HEK293 (cell line): ENCODE data around the gene PRKCA.

Experiments used
- CTCF ChIA-PET: fragments of 350-600 bp; formaldehyde crosslinking; extraction: SDS; loops from one replicate; lab custom pipeline; 2021; ENCODE audit warnings: antibody characterized with exemption; lab: Yijun Ruan, JAX
- POLR2A ChIA-PET: fragments of 300-600 bp; formaldehyde crosslinking; extraction: SDS; loops from one replicate; lab custom pipeline; 2020; ENCODE audit warnings: antibody characterized with exemption, inconsistent platforms; lab: Yijun Ruan, JAX
- H3K27ac ChIP-seq: fragments of 200-500 bp; sonication (Bioruptor generic); 2 replicates; pipeline ENCODE4 v1.5.1; 2014; ENCODE audit warnings: low read depth, low read length, control low read depth, inconsistent platforms; ENCODE audit errors: extremely low read depth
- H3K36me3 ChIP-seq, 2 experiments: fragments of 200-500 bp in 1 of 2; sonication (Bioruptor generic) in 1 of 2; 1 replicate in 1 of 2; 2 replicates in 1 of 2; pipeline ENCODE4 v1.5.1; 2014 to 2017; ENCODE audit warnings: inconsistent platforms in 2 of 2, low read length in 2 of 2; ENCODE audit not compliant: control insufficient read depth in 2 of 2, insufficient read depth in 1 of 2
- H3K4me1 ChIP-seq: fragments of 200-500 bp; sonication (Bioruptor generic); 2 replicates; pipeline ENCODE4 v1.5.1; 2014; ENCODE audit warnings: mild to moderate bottlenecking, low read length, inconsistent platforms; ENCODE audit not compliant: control insufficient read depth, insufficient read depth
- H3K4me3 ChIP-seq: 2 replicates; pipeline ENCODE4 v1.5.1; 2011; ENCODE audit warnings: low read depth, mild to moderate bottlenecking, control low read depth, low read length, moderate library complexity
- H3K9me3 ChIP-seq: fragments of 200-500 bp; sonication (Bioruptor generic); 2 replicates; pipeline ENCODE4 v1.5.1; 2014; ENCODE audit warnings: low read depth, low read length, inconsistent platforms; ENCODE audit not compliant: control insufficient read depth, insufficient read depth
- BCL11A ChIP-seq: fragments of 450-650 bp; formaldehyde crosslinking; IDR thresholded peaks from 2 replicates; pipeline ENCODE4 v1.5.1; 2016; ENCODE audit warnings: low read depth, missing biosample characterization, missing genetic modification characterization
- GFI1B ChIP-seq: fragments of 450-650 bp; formaldehyde crosslinking; IDR thresholded peaks from 2 replicates; pipeline ENCODE4 v1.5.1; 2016; ENCODE audit warnings: missing biosample characterization, missing genetic modification characterization
- GLIS1 ChIP-seq: fragments of 450-650 bp; formaldehyde crosslinking; IDR thresholded peaks from 2 replicates; pipeline ENCODE4 v1.5.1; 2016; ENCODE audit warnings: missing biosample characterization, missing genetic modification characterization
- KLF1 ChIP-seq: fragments of 450-650 bp; formaldehyde crosslinking; IDR thresholded peaks from 2 replicates; pipeline ENCODE4 v1.5.1; 2016; ENCODE audit warnings: missing biosample characterization, missing genetic modification characterization
- MYNN ChIP-seq: fragments of 450-650 bp; formaldehyde crosslinking; IDR thresholded peaks from 2 replicates; pipeline ENCODE4 v1.5.1; 2016; ENCODE audit warnings: missing biosample characterization, missing genetic modification characterization, borderline replicate concordance
- SALL2 ChIP-seq: fragments of 450-650 bp; formaldehyde crosslinking; IDR thresholded peaks from 2 replicates; pipeline ENCODE4 v1.5.0; 2017; ENCODE audit warnings: missing biosample characterization, mild to moderate bottlenecking, missing genetic modification characterization, borderline replicate concordance
- YY1 ChIP-seq: fragments of 450-650 bp; formaldehyde crosslinking; IDR thresholded peaks from 2 replicates; pipeline ENCODE4 v1.5.1; 2018; ENCODE audit warnings: missing biosample characterization, missing genetic modification characterization
- ZFP3 ChIP-seq: fragments of 450-650 bp; formaldehyde crosslinking; IDR thresholded peaks from 2 replicates; pipeline ENCODE4 v1.5.1; 2016; ENCODE audit warnings: low read depth, missing biosample characterization, missing genetic modification characterization
- ZNF112 ChIP-seq: fragments of 450-650 bp; formaldehyde crosslinking; IDR thresholded peaks from 2 replicates; pipeline ENCODE4 v1.5.0; 2017; ENCODE audit warnings: missing biosample characterization, missing genetic modification characterization
- ZNF121 ChIP-seq: fragments of 450-650 bp; formaldehyde crosslinking; IDR thresholded peaks from 2 replicates; pipeline ENCODE4 v1.5.1; 2016; ENCODE audit warnings: missing biosample characterization, missing genetic modification characterization
- ZNF138 ChIP-seq: fragments of 450-650 bp; formaldehyde crosslinking; IDR thresholded peaks from 2 replicates; pipeline ENCODE4 v1.5.1; 2016; ENCODE audit warnings: missing biosample characterization, missing genetic modification characterization, borderline replicate concordance
- ZNF146 ChIP-seq: fragments of 450-650 bp; formaldehyde crosslinking; IDR thresholded peaks from 2 replicates; pipeline ENCODE4 v1.5.1; 2016; ENCODE audit warnings: missing biosample characterization, missing genetic modification characterization
- ZNF2 ChIP-seq: fragments of 450-650 bp; formaldehyde crosslinking; IDR thresholded peaks from 2 replicates; pipeline ENCODE4 v1.5.1; 2016; ENCODE audit warnings: missing biosample characterization, missing genetic modification characterization
- ZNF23 ChIP-seq: fragments of 450-650 bp; formaldehyde crosslinking; IDR thresholded peaks from 2 replicates; pipeline ENCODE4 v1.5.1; 2016; ENCODE audit warnings: missing biosample characterization, missing genetic modification characterization, borderline replicate concordance
- ZNF350 ChIP-seq: fragments of 450-650 bp; formaldehyde crosslinking; IDR thresholded peaks from 2 replicates; pipeline ENCODE4 v1.5.0; 2017; ENCODE audit warnings: missing biosample characterization, mild to moderate bottlenecking, missing genetic modification characterization
- ZNF37A ChIP-seq: fragments of 450-650 bp; IDR thresholded peaks from 2 replicates; pipeline ENCODE4 v1.5.1; 2018; ENCODE audit warnings: missing biosample characterization, missing genetic modification characterization
- ZNF394 ChIP-seq: fragments of 450-650 bp; formaldehyde crosslinking; IDR thresholded peaks from 2 replicates; pipeline ENCODE4 v1.5.1; 2016; ENCODE audit warnings: missing biosample characterization, missing genetic modification characterization, mild to moderate bottlenecking, moderate library complexity, borderline replicate concordance
- ZNF560 ChIP-seq: fragments of 450-650 bp; formaldehyde crosslinking; IDR thresholded peaks from 2 replicates; pipeline ENCODE4 v1.5.1; 2017; ENCODE audit warnings: missing biosample characterization, missing genetic modification characterization, borderline replicate concordance
- ZNF571 ChIP-seq: fragments of 450-650 bp; formaldehyde crosslinking; IDR thresholded peaks from 2 replicates; pipeline ENCODE4 v1.5.0; 2017; ENCODE audit warnings: missing biosample characterization, missing genetic modification characterization
- ZNF664 ChIP-seq: fragments of 450-650 bp; formaldehyde crosslinking; IDR thresholded peaks from 2 replicates; pipeline ENCODE4 v1.5.1; 2016; ENCODE audit warnings: missing biosample characterization, missing genetic modification characterization
- ZNF701 ChIP-seq: fragments of 450-650 bp; formaldehyde crosslinking; IDR thresholded peaks from 2 replicates; pipeline ENCODE4 v1.5.1; 2016; ENCODE audit warnings: missing biosample characterization, missing genetic modification characterization
- TF ChIP-seq, protein P1 (sequence below): fragments of 450-650 bp; IDR thresholded peaks from 2 replicates; pipeline ENCODE4 v1.5.1; 2018; ENCODE audit warnings: missing biosample characterization, missing genetic modification characterization
- TF ChIP-seq, protein P2 (sequence below): fragments of 450-650 bp; formaldehyde crosslinking; IDR thresholded peaks from 2 replicates; pipeline ENCODE4 v1.5.1; 2016; ENCODE audit warnings: missing biosample characterization, missing genetic modification characterization

The PRKCA gene

DNA sequence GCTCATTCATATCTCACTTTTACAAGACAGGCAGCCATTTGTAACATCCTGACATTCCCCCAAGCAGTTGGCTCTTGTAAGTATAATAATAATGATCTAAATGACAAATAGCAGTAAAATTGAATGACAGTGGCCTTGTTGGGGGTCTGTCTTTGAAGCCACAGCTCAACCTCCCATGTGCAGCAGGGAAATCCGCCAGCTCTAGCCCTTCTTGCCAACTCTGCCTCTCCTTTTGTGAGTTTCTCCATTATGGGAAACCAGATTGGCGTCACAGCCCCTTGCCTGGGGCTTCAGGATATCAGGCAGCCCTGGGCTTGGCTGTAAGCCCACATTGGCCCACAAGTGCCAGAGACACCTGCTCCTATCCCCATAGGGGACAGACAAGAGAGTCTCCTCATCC lies 462.1 kb downstream of the PRKCA start:
- H3K27ac ChIP-seq = no peak overlapping the region
- H3K4me3 ChIP-seq = no peak overlapping the region
- H3K9me3 ChIP-seq = no peaks in the 10 kb centered on the region; the same call in 1 of the 2 replicates
- no peaks in the 10 kb centered on the region for H3K36me3 ChIP-seq
- CTCF ChIA-PET = no interaction called here
- POLR2A ChIA-PET = no interaction called here
- TF ChIP-seq ZNF138 (tag by site-specific recombination) (no peak), GLIS1 (tag by site-specific recombination) (peak; percentile 70)
- no peaks in the 10 kb centered on the region for H3K4me1 ChIP-seq

DNA sequence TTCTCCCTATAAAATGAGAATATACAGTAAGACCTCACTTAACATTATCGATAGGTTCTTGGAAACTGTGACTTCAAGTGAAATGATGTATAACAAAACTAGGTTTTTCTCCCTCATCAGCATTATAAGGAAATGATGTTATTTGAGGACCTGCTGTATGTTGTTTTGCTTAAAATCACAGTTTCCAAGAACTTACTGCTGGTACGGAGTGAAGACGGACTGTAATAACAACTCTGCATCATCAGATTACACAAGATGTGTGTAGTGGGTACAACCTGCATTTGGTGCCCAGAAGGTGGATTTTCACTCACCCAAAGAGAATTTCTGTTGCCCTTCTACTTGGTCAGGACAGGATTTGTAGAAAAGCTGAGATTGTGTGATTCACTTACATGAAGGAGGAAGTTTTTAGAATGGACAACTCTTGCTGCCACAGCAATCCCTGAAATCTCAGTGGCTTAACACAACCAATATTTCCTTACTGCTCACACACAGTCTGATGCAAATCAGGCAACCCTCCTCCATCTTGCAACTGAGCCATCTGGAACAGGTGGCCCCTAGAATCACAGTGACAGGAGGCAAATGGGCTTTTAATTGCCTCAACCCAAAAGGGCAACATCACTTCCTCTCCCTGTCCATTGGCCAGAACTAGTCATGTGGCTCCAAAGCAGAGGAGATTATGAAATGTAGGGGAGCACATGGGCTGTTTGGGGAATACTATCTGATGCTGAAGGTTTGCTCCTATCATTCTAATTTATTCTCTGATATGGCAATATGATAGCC lies 464.9 kb downstream of the PRKCA start:
- Histone ChIP-seq H3K9me3 (no peaks in the 10 kb centered on the region), H3K4me3 (no peak overlapping the region), H3K4me1 (no peaks in the 10 kb centered on the region), H3K27ac (no peak overlapping the region), H3K36me3 (no peaks in the 10 kb centered on the region; a peak in 1 of 3 replicates)
- ChIA-PET CTCF (interaction anchor here (0.7 to 2.0 kb wide), 2 partner anchors 40 to 1914 kb away, joined by 3 to 8 read pairs; no protein-coding TSS in a partner anchor), POLR2A (no interaction called here)
- TF ChIP-seq ZNF664 (tag by site-specific recombination) (0 out of 2 replicates have a peak, but pooled peaks have one; percentile 8), MYNN (tag by site-specific recombination) (no peak)

DNA sequence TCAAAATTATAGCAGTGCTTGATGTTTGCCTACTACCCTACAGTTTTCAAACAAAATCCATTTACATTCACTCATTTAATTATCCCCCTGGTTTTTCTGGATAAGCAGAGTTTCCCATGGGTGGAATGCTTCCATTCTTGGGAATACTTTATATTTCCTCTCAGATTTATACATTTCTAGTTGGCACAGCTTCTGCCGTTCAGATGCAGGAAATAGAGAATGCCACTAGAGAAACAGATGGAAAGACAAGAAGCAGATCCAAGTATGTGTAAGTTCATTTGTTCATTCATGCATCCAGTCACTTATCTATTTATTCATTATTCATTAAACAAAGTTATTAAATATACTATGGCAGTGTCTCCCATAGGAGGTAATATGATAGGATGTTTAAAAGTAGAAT lies 467.5 kb downstream of the PRKCA start:
- TF ChIP-seq ZNF701 (no peak), BCL11A (tag by site-specific recombination) (no peak), ZNF112 (tag by site-specific recombination) (no peak)
- TF ChIP-seq, all 188 proteins: peak for 0
- H3K4me1 ChIP-seq = no peaks in the 10 kb centered on the region
- H3K9me3 ChIP-seq = no peaks in the 10 kb centered on the region
- no peak overlapping the region for H3K27ac ChIP-seq
- ChIA-PET CTCF (interaction anchor here (0.6 to 2.0 kb wide), 2 partner anchors 42 to 133 kb away, joined by 6 to 8 read pairs; no protein-coding TSS in a partner anchor), POLR2A (no interaction called here)
- H3K4me3 ChIP-seq = no peak overlapping the region
- H3K36me3 ChIP-seq = peaks cover 0 to 4% of the 10 kb centered on the region in 2 experiments; a peak in 2 of 3 replicates

DNA sequence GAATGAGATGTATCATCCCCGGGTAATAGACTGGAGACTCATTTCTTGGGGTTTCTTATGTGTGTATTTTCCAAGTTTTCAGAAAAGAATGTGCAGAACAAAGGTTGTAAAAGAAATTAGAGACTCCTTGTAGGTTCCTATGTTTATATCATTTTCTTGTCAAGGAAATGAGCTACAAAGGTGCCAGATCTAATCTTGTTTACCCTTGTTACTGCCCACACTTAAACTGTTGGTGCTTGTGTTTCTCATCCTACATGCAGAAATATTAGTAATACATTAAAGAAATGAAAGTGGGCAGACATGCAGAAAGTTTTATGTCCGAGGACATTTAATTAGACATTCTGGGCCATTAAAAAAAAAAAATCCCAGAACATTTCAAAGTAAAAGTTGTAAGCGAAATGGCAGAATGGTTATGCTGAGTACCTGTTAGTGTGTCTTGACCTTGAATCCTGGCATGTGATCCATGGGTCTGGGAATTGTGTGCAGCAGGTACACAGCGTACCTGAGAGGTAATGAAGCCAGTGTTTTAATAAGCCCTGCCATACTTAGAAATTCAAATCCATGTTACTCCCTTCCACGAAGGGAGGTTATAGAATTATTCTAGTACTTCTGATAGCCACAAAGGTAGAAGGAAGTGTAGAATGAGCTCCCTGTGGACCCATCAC lies 469.9 kb downstream of the PRKCA start:
- peaks cover 0 to 4% of the 10 kb centered on the region in 2 experiments; a peak in 2 of 3 replicates for H3K36me3 ChIP-seq
- ChIA-PET POLR2A (no interaction called here), CTCF (interaction anchor here (0.6 kb wide), 1 partner anchor 52 kb away, joined by 4 read pairs; no protein-coding TSS in a partner anchor)

DNA sequence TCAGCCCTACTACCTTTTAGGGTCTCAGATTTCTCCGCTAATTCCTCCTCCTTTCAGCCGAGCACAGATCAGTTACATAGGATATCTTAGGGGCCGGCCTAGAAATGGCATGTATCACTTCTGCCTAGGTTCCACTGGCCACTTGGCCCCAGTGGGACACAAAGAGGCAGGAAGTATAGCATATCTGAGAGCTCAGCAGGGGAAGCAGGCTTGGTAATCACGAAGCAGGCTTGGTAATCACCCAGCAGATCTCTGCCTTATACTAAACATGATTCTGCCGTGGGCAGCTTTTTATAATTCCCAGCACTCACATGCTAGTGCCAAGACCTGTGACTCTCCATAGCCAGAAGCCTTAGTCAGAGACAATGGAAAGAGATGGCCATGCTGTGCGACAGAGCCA lies 472.9 kb downstream of the PRKCA start:
- no peak for TF ChIP-seq ZNF350
- no peak for TF ChIP-seq ZNF121 (tag by site-specific recombination)
- TF ChIP-seq, protein P1, sequence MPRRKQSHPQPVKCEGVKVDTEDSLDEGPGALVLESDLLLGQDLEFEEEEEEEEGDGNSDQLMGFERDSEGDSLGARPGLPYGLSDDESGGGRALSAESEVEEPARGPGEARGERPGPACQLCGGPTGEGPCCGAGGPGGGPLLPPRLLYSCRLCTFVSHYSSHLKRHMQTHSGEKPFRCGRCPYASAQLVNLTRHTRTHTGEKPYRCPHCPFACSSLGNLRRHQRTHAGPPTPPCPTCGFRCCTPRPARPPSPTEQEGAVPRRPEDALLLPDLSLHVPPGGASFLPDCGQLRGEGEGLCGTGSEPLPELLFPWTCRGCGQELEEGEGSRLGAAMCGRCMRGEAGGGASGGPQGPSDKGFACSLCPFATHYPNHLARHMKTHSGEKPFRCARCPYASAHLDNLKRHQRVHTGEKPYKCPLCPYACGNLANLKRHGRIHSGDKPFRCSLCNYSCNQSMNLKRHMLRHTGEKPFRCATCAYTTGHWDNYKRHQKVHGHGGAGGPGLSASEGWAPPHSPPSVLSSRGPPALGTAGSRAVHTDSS (tag by site-specific recombination) = no peak
- no peak for TF ChIP-seq ZNF560 (tag by site-specific recombination)
- TF ChIP-seq, protein P2, sequence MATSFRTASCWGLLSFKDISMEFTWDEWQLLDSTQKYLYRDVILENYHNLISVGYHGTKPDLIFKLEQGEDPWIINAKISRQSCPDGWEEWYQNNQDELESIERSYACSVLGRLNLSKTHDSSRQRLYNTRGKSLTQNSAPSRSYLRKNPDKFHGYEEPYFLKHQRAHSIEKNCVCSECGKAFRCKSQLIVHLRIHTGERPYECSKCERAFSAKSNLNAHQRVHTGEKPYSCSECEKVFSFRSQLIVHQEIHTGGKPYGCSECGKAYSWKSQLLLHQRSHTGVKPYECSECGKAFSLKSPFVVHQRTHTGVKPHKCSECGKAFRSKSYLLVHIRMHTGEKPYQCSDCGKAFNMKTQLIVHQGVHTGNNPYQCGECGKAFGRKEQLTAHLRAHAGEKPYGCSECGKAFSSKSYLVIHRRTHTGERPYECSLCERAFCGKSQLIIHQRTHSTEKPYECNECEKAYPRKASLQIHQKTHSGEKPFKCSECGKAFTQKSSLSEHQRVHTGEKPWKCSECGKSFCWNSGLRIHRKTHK (tag by site-specific recombination) = no peak
- TF ChIP-seq ZNF23 (tag by site-specific recombination) = no peak
- ChIA-PET CTCF (interaction anchor here (0.6 kb wide), 1 partner anchor 17 kb away, joined by 3 read pairs; no protein-coding TSS in a partner anchor), POLR2A (no interaction called here)
- no peak overlapping the region for H3K4me3 ChIP-seq
- peaks cover 0 to 4% of the 10 kb centered on the region in 2 experiments; a peak in 2 of 3 replicates for H3K36me3 ChIP-seq
- no peaks in the 10 kb centered on the region for H3K9me3 ChIP-seq
- no peak overlapping the region for H3K27ac ChIP-seq
- H3K4me1 ChIP-seq = peaks cover 6% of the 10 kb centered on the region; the same call in 1 of the 2 replicates

More for the DNA sequence above, 469.9 kb downstream of the PRKCA start:
- Histone ChIP-seq H3K4me1 (no peaks in the 10 kb centered on the region), H3K9me3 (no peaks in the 10 kb centered on the region), H3K27ac (no peak overlapping the region), H3K4me3 (no peak overlapping the region)
- TF ChIP-seq ZNF571 (no peak), ZNF37A (tag by site-specific recombination) (no peak), SALL2 (tag by site-specific recombination) (no peak), ZFP3 (tag by site-specific recombination) (no peak), KLF1 (tag by site-specific recombination) (no peak), ZNF394 (tag by site-specific recombination) (no peak), YY1 (tag by site-specific recombination) (no peak), ZNF2 (tag by site-specific recombination) (no peak), ZNF146 (no peak), GFI1B (tag by site-specific recombination) (no peak)
